GM18907 (cell line): ENCODE results near the gene STARD5.
"Not testable (repeated sequence)": the region's sequence is repeated elsewhere in the genome, so short reads cannot be mapped to it uniquely, and the experiment has no call there.

ENCODE experiments used
- ATAC-seq: cut with Tn5 transposase; IDR thresholded peaks from one replicate; pipeline ENCODE4 v1.9.1; 2021; ENCODE audit warnings: mild to moderate bottlenecking, moderate library complexity; ENCODE audit not compliant: unreplicated experiment

Gene STARD5

DNA sequence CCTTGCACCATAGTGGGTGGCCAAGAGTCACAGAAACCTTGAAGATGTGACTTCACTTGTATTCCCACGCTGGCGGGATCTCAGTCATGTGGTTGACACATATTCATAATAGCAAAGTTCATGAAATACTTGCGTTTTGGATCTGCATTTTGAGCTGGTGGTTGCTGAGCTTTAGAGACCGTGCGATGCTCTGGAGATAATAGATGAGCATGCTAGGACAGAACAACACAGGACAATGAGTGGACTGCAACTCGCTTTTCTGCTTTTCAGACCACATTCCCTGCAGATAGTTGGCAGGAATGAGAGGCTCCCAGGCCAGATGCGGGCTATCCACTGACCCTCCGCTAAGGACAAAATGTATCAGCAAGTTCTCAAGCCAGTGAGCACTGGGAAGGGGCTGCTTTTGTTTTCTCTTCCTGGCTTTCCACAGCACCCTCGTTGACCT lies 13.8 kb upstream of the STARD5 start:
- no peak for ATAC-seq

GRCh38 chr15:81337241-81337640 lies 13.3 kb upstream of the STARD5 start:
- no peak for ATAC-seq

- ATAC-seq, result no peak
These were observed 12.6 kb upstream of the STARD5 start for GRCh38 chr15:81336568-81336967.

DNA sequence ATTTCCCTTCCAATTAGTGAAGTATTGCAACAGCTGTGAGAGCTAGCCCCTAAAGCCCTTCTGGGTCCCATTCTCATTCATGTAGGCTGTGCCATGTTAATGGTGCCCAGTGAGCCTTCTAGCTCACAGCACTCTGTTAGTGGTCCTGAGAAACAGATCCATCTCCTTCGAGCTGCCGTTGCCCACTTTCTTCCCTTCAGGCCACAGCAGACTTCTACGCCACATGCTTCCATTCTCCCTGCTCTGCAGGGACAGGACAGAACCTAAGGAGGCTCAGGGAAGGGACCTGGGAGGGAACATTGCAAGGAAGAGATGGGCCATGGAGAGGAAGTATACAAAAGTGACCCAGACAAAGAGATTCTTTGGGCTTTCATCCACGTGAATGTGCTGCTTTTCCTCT lies 11.7 kb upstream of the STARD5 start:
- no peak for ATAC-seq

- ATAC-seq, result no peak
These were observed 11.0 kb upstream of the STARD5 start for GRCh38 chr15:81334768-81335435.

GRCh38 chr15:81333363-81333762 lies 9.4 kb upstream of the STARD5 start:
- ATAC-seq, result no peak

- ATAC-seq, result no peak
These were observed 8.4 kb upstream of the STARD5 start for GRCh38 chr15:81332326-81332725.

DNA sequence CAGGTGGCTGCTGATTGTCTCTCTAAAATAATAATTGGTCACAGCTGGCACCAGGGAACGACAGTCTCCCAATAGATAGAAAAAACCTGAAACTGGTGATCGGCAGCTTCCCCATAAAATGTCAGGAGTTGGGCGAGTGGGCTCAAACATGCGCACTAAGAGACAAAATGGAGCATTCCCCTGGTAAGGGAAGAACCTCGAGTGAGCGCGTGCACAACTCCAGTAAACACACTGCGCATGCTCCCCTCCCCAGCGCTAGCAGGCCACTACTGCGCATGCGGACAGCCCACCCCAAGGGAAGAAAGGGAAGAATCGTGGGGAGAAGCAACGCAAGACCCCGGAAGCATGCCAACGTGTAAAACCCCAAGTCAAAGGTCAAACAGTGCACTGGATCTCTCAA lies 7.7 kb upstream of the STARD5 start:
- no peak for ATAC-seq

GRCh38 chr15:81331141-81331540 lies 7.2 kb upstream of the STARD5 start:
- ATAC-seq, result not testable (repeated sequence)

GRCh38 chr15:81330366-81331090 lies 6.6 kb upstream of the STARD5 start:
- no peak for ATAC-seq

GRCh38 chr15:81329446-81329845 lies 5.5 kb upstream of the STARD5 start:
- ATAC-seq, result no peak

DNA sequence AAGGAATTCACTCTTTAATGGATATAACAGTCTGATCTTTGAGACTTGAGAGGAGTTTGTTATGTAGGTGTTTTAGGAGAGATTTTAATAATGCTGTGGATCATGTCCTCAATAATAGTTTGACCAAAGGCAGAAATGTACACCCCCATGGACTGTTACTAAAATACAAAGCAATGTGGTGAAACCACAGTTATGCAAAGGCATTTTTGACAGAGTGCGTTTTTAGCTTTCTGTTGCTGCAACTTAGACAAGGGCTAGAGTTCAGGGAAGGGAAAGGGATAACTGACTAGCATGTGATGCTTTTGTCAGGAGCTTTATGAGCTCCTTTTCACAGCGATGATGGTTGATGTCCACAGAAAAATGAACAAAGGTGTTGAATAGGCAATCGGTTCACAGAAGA lies 3.6 kb upstream of the STARD5 start:
- no peak for ATAC-seq

DNA sequence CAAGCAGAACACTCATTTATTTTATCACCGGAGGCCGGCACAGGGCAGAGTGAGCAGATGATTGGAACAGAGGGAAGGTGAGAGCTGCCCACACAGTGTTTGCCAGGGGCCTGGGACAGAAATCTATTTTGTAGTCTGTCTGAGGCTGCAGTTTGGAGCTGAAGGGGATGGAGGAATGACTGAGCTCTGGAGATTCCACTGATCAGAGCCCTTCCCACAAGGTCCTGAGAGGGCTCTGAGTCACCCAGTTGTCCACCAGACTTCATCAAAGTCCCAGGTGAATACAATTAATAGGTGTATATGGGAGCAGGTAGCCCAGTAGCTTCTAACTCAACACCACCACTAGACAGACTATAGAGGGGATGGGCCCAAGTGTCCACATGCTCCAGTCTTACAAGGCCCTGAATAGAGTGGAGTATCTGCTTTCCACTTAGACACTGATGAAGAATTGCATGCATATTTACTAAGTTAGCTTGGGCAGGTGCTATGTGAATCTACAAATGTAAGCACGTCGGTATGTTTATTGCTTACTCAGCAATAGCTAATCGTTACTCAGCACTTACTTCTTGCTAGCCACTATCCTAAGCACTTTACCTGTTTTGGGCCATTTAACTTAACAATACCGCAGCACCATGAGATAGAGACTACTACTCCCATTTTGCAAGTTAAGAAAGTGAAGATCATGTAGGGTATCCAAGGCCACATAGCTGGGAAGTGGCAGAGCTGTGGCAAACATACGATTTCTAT lies 2.7 kb upstream of the STARD5 start:
- ATAC-seq, result no peak

- ATAC-seq, result peak; percentile 14
These were observed 390 bp downstream of the STARD5 start for GRCh38 chr15:81323559-81323943.

GRCh38 chr15:81322676-81323253 lies 1.2 kb downstream of the STARD5 start:
- no peak for ATAC-seq

- ATAC-seq, result no peak
These were observed 2.3 kb downstream of the STARD5 start for GRCh38 chr15:81321667-81322066.

GRCh38 chr15:81317642-81318017 lies 6.3 kb downstream of the STARD5 start:
- ATAC-seq, result no peak

- ATAC-seq, result no peak
These were observed 7.7 kb downstream of the STARD5 start for GRCh38 chr15:81316267-81316666.

DNA sequence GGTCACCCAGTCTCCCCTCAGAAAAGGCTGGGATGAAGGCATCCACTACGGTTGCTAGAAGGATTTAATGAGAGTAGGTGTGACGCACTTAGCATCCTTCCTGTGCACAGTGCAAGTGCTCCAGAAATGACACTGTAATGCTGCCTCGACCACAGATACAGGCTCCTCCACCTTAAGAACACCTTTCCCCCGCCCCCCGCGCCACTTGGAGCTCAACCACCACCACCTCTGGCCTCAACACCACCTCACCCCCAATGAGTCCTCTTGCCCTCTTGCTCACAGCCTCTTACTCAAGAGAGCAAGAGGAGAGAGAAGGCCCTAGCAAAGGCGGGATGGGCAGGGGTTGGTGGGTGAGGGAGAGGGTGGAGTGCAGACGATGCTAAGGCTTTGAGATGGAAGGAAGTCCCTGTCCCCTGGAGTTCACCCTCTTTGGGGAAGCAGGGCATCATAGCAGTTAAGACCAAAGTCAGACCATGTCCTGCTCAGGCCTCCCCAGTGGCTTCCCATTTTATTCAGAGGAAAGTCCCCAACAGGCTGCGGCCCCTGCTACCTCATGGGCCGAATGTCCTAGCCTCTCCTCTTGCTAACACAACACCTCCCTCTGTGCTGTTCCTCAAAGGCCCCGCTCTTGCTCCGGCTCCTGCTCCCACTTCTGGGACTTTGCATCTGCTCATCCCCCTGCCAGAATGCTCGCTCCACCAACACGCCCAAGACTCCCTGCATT lies 8.3 kb downstream of the STARD5 start:
- no peak for ATAC-seq

DNA sequence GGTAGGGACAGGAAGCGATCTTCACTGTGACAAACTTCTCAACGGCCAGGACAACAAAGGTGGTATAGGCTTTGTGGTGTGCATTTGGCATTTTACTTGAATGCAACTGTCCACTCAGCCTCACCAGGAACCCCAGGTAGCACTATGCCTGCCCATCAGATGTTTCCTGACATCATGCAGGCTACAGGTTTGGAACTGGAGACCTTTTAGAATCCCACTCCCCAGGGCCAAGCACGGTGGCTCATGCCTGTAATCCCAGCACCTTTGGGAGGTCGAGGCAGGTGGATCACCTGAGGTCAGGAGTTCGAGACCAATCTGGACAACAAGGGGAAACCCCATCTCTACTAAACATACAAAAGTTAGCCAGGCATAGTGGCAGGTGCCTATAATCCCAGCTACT lies 9.6 kb downstream of the STARD5 start:
- ATAC-seq, result no peak

- no peak for ATAC-seq
These were observed 10.3 kb downstream of the STARD5 start for GRCh38 chr15:81313686-81314085.
